HG02885 (cell line): ENCODE results near the gene RAB3A.

Experiments used
- ATAC-seq: cut with Tn5 transposase; IDR thresholded peaks from one replicate; pipeline ENCODE4 v1.9.1; 2021; ENCODE audit warnings: mild to moderate bottlenecking; ENCODE audit not compliant: unreplicated experiment, poor library complexity

The RAB3A gene

GRCh38 chr19:18155095-18156087 is 48.5 kb downstream of the RAB3A start:
- ATAC-seq = no peak

DNA sequence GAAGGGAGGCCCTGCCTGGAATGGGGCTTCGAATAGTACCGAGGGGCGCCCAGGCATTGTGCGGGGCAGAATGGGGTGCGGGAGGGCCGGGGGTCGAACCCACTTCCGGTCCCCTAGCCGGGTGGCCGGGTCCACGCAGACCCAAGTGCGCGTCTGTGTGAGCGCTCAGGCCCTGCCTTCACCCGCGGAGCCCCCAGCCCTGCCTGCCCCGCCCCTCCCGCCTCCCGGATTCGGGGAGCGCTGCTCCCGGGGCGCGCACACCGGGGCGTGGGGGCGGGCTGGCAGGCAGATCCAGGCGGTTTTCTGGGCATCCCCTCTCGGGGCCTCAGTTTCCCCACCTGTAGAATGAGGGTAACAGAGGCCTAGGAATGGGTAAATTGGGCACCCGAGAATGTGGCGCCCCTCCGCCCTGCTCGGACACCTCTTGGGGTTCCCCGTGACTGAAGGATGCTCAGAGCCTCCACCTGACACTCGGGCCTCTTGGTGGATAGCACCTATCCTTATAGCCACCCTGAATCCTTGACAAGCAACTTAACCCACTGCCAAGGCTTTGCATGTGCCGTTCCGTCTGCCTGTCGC is 50.2 kb downstream of the RAB3A start:
- ATAC-seq = no peak

- ATAC-seq = peak; percentile 77
These were observed 50.9 kb downstream of the RAB3A start, which contains the start of gene PIK3R2 for GRCh38 chr19:18152817-18153555. Gene PIK3R2 (plus strand): TSS chr19:18153163. CDS start chr19:18155880, 2,717 bp downstream.

DNA sequence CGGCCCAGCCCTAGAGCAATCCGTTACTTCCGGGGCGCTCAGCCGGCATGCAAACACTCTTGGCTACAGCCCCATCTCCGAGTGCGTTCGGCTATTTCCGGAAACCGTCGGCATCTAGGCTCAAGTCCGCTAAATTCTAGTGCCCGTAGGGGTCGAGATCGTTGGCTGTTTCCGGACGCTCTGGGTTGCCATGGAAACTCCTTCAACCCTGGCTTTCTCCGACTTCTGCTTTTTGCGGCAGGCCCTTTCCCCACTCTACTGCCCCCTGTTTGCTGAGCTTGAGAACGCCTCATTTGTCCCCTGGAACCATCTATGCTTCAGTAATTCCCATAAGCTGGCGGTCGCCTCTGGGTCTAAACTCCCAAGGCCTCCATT is 51.4 kb downstream of the RAB3A start:
- peak; percentile 70 for ATAC-seq

DNA sequence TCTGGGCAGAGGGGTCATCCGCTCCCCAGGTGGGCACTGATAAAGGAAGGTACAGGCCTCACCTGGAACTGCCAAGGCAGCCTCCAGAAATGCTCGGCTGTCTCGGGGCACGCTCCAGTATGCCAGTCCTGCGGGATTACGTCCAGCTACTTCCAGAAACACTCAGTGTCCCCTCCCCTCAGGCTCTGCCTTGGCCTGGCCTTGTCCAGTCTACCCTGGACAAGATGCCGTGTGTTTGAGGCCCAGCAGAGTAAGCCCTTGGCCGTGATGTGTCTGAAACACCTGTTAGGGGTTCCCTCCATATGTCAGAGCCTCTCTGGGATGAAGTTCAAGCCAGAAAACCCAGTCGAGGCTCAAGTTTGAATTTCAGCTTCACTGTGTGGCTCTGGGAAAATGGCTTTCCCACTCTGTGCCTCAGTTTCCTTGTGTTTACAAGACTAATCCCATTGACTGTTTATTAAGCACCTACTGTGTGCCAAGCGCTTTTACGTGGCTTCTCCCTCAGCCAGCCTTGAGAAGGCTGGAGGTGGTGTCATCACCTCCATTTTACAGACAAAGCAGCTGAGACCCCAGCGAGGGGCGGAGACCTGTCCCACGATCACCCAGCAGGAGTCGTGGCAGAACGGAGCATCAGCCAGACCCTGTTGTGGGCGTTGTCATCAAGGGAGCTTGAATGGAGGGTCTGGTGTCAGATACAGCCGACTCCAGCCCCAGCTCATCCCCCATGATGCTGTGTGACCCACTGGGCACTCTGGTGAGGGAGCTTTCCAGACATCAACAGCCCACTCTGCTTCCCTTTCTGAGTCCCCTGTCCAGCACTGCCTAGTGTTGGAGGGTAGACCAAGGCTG is 52.8 kb downstream of the RAB3A start:
- no peak for ATAC-seq

DNA sequence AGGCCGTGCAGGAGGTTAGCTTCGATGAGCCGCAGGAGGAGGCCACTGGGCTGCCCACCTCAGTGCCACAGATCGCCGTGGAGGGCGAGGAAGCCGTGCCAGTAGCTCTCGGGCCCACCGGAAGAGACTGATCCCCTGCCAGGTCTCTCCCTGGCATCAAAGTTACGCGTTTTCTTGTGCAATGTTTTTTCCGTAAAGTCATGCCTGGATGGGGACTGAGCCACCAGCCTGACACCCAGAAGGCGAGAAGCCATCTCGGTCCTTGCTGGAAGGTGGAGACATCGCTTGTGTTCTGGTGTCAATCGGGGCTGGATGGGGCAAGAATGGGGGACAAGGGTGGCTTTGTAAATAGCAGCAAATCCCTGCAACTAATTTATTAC is 54.3 kb downstream of the RAB3A start:
- ATAC-seq = no peak

GRCh38 chr19:18147396-18147795 is 56.4 kb downstream of the RAB3A start:
- ATAC-seq = no peak
